Neural progenitor cell (in vitro differentiated cells): Measurements from ENCODE around the gene PLA2G1B. TPM values are rescaled to one million over a fixed set of nuclear protein-coding genes. Genes with fewer than 3 reads are reported as not detected.
A peak's percentile ranks its signal among the peaks of the same experiment; 100 is the strongest.

ENCODE experiments used
- DNase-seq: peaks from one replicate; pipeline ENCODE4 v3.0.0-alpha.2; 2016; ENCODE audit warnings: low spot score
- H2AFZ ChIP-seq: fragments of 200-600 bp; sonication (generic); replicated peaks from 2 replicates; pipeline ENCODE4 v1.6.1; 2016; ENCODE audit warnings: antibody characterized with exemption
- H3F3A ChIP-seq: fragments of 200-600 bp; sonication (generic); 2 replicates; pipeline ENCODE4 v1.6.1; 2016; ENCODE audit warnings: antibody characterized with exemption, low read depth
- H3K27ac ChIP-seq: fragments of 200-600 bp; sonication (generic); 2 replicates; pipeline ENCODE4 v1.5.1; 2016; ENCODE audit warnings: mild to moderate bottlenecking
- H3K27me3 ChIP-seq: fragments of 200-600 bp; sonication (generic); 2 replicates; pipeline ENCODE4 v1.6.1; 2016; ENCODE audit warnings: mild to moderate bottlenecking, moderate library complexity
- H3K36me3 ChIP-seq: fragments of 200-600 bp; sonication (generic); 2 replicates; pipeline ENCODE4 v1.5.1; 2016
- H3K4me1 ChIP-seq: fragments of 200-600 bp; sonication (generic); 2 replicates; pipeline ENCODE4 v1.6.1; 2016; ENCODE audit warnings: mixed run types
- H3K4me2 ChIP-seq: fragments of 200-600 bp; sonication (generic); 2 replicates; pipeline ENCODE4 v1.6.1; 2016
- H3K4me3 ChIP-seq: fragments of 200-600 bp; sonication (generic); 2 replicates; pipeline ENCODE4 v1.5.1; 2016
- H3K79me2 ChIP-seq: fragments of 200-600 bp; sonication (generic); 2 replicates; pipeline ENCODE4 v1.6.1; 2016; ENCODE audit warnings: low read depth
- H3K9ac ChIP-seq: fragments of 200-600 bp; sonication (generic); 2 replicates; pipeline ENCODE4 v1.6.1; 2016
- H3K9me3 ChIP-seq: fragments of 200-600 bp; sonication (generic); 2 replicates; pipeline ENCODE4 v1.5.1; 2016; ENCODE audit warnings: low read depth
- H4K20me1 ChIP-seq: fragments of 200-600 bp; sonication (generic); 2 replicates; pipeline ENCODE4 v1.6.1; 2016; ENCODE audit warnings: low read depth
- H3K27ac Mint-ChIP-seq: 3 replicates; pipeline ENCODE4 v1.8.0; 2021; ENCODE audit warnings: mixed read lengths
- H3K27me3 Mint-ChIP-seq: 2 replicates; pipeline ENCODE4 v1.8.0; 2022; ENCODE audit warnings: low read depth, mild to moderate bottlenecking, inconsistent platforms, moderate library complexity, mixed read lengths; ENCODE audit not compliant: insufficient read depth
- H3K36me3 Mint-ChIP-seq: 3 replicates; pipeline ENCODE4 v1.8.0; 2021; ENCODE audit warnings: mixed read lengths
- H3K4me1 Mint-ChIP-seq: 3 replicates; pipeline ENCODE4 v1.8.0; 2021; ENCODE audit warnings: mixed read lengths
- H3K4me3 Mint-ChIP-seq: 3 replicates; pipeline ENCODE4 v1.8.0; 2021; ENCODE audit warnings: mild to moderate bottlenecking, moderate library complexity, mixed read lengths
- H3K9me3 Mint-ChIP-seq: 3 replicates; pipeline ENCODE4 v1.8.0; 2020; ENCODE audit warnings: mixed read lengths
- CTCF ChIP-seq: fragments of 200-600 bp; sonication (generic); IDR thresholded peaks from 2 replicates; pipeline ENCODE4 v1.5.1; 2017; ENCODE audit warnings: antibody characterized with exemption, mild to moderate bottlenecking
- EZH2 ChIP-seq: fragments of 200-600 bp; sonication (generic); IDR thresholded peaks from 2 replicates; pipeline ENCODE4 v1.6.1; 2017; ENCODE audit warnings: antibody characterized with exemption, mild to moderate bottlenecking, moderate library complexity
- EZH2phosphoT487 ChIP-seq: fragments of 200-600 bp; sonication (generic); IDR thresholded peaks from 2 replicates; pipeline ENCODE4 v1.6.1; 2017; ENCODE audit warnings: antibody characterized with exemption
- total RNA-seq: library from RNA; depleted of rRNA; stranded (reverse); fragments of >200 nt; gene quantifications from 2 replicates; pipeline ENCODE4 v1.2.3, GENCODE V29; 2015; ENCODE audit warnings: low replicate concordance

The PLA2G1B gene
- total RNA-seq, 1 donor from 2014 or later = not detected

- Histone ChIP-seq H3K27ac (no peak overlapping the region), H3K79me2 (peaks cover 84% of the 10 kb centered on the region), H3F3A (peaks cover 76% of the 10 kb centered on the region), H3K9ac (no peak overlapping the region), H2AFZ (no peak overlapping the region), H3K4me3 (no peak overlapping the region), H3K4me2 (peak overlapping the region; percentile 99), H3K9me3 (no peaks in the 10 kb centered on the region), H3K36me3 (no peaks in the 10 kb centered on the region), H3K4me1 (peaks cover 64% of the 10 kb centered on the region), H3K27me3 (no peaks in the 10 kb centered on the region), H4K20me1 (peaks cover 66% of the 10 kb centered on the region)
- no peak for DNase-seq
- no peak for TF ChIP-seq EZH2phosphoT487
- TF ChIP-seq CTCF = no peak
- peaks cover 29% of the 10 kb centered on the region for H3K27me3 Mint-ChIP-seq
- H3K9me3 Mint-ChIP-seq = peaks cover 3% of the 10 kb centered on the region
- peak overlapping the region; percentile 99 for H3K27ac Mint-ChIP-seq
- peaks cover 52% of the 10 kb centered on the region for H3K36me3 Mint-ChIP-seq
- peak overlapping the region; percentile 97 for H3K4me3 Mint-ChIP-seq
- peaks cover 75% of the 10 kb centered on the region for H3K4me1 Mint-ChIP-seq
Observed at GRCh38 chr12:120365675-120366340, 38.2 kb upstream of the PLA2G1B start.

GRCh38 chr12:120364487-120364886 lies 36.9 kb upstream of the PLA2G1B start:
- TF ChIP-seq EZH2 = no peak
- TF ChIP-seq EZH2phosphoT487 = no peak
- no peak for TF ChIP-seq CTCF
- no peaks in the 10 kb centered on the region for H3K9me3 Mint-ChIP-seq
- no peak overlapping the region for H3K4me3 ChIP-seq
- H3K27me3 Mint-ChIP-seq = peaks cover 22% of the 10 kb centered on the region
- no peaks in the 10 kb centered on the region for H3K9me3 ChIP-seq
- H4K20me1 ChIP-seq = peaks cover 80% of the 10 kb centered on the region
- H3K27me3 ChIP-seq = no peaks in the 10 kb centered on the region
- H2AFZ ChIP-seq = no peak overlapping the region
- peak overlapping the region; percentile 64 for H3K27ac Mint-ChIP-seq
- peaks cover 75% of the 10 kb centered on the region for H3K4me1 Mint-ChIP-seq
- peaks cover 70% of the 10 kb centered on the region for H3K4me1 ChIP-seq
- DNase-seq = no peak
- H3K9ac ChIP-seq = no peak overlapping the region
- H3K4me3 Mint-ChIP-seq = peak overlapping the region; percentile 30
- no peak overlapping the region for H3K4me2 ChIP-seq
- H3F3A ChIP-seq = peaks cover 86% of the 10 kb centered on the region
- H3K27ac ChIP-seq = no peak overlapping the region
- H3K36me3 ChIP-seq = no peaks in the 10 kb centered on the region
- peaks cover 55% of the 10 kb centered on the region for H3K36me3 Mint-ChIP-seq
- peaks cover 89% of the 10 kb centered on the region for H3K79me2 ChIP-seq

DNA sequence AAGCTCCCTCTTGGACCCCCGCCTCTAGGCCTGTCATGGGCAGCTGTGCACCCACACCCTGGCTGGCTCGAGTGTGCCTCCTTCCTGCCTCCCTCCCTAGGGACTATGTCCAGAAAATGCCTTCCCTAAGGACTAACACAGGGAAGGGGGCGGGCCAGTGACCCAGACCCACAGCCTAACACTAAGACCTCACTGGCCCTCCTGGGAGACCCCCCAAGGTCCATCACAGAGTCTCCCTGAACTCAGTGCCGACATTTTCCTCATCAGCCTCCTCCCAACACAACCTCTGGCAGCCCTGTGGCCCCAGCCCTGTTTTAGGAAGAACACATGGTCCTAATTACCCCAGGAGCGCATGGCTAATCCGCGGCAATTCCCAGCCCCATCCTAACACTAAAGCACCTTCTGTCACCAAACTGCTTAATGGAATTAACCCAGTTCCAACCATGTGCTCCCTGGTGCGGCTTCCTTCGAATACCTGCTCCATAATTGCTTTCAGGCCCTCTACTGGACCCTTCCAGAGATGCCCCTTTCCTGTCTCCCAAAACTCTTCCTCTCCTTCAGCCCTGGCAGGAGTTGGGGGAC lies 35.8 kb upstream of the PLA2G1B start:
- H3F3A ChIP-seq = peaks cover 93% of the 10 kb centered on the region
- H3K27me3 ChIP-seq = no peaks in the 10 kb centered on the region
- H3K4me3 ChIP-seq = no peak overlapping the region
- Mint-ChIP-seq H3K36me3 (peaks cover 59% of the 10 kb centered on the region), H3K27me3 (peaks cover 24% of the 10 kb centered on the region), H3K27ac (peak overlapping the region; percentile 99), H3K4me3 (peak overlapping the region; percentile 77), H3K9me3 (no peaks in the 10 kb centered on the region), H3K4me1 (peaks cover 86% of the 10 kb centered on the region)
- H3K36me3 ChIP-seq = no peaks in the 10 kb centered on the region
- peak overlapping the region; percentile 75 for H3K4me2 ChIP-seq
- TF ChIP-seq CTCF (peak; percentile 10), EZH2phosphoT487 (no peak)
- peaks cover 91% of the 10 kb centered on the region for H4K20me1 ChIP-seq
- H3K9me3 ChIP-seq = no peaks in the 10 kb centered on the region
- peaks cover 79% of the 10 kb centered on the region for H3K4me1 ChIP-seq
- peaks cover 87% of the 10 kb centered on the region for H3K79me2 ChIP-seq
- no peak overlapping the region for H3K9ac ChIP-seq
- H2AFZ ChIP-seq = no peak overlapping the region
- DNase-seq = peak; percentile 64
- no peak overlapping the region for H3K27ac ChIP-seq
